ENCODE measurements around the gene POLDIP2.
"Not testable (repeated sequence)": the region's sequence is repeated elsewhere in the genome, so short reads cannot be mapped to it uniquely, and the experiment has no call there.

The POLDIP2 gene

DNA sequence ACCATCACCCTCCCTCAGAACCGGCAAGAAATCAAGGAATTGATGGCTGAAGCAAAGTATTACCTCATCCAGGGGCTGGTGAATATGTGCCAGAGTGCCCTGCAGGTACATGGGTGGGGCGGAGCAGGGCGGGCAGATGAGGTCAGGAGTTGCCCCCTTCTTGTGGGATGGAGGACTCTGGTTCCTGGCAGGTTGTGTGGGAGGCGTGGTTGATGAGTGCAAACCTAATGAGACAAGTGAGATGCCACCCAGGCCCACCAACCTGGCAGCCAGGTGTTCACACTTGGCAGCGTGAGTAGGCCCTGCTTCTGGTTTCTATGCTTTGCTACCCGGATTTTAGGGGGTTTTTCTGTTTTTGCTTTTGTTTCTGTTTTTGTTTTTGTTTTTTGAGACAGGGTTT is 17.0 kb downstream of the POLDIP2 start:
- DNase-seq (ENCODE audit: extremely low read depth, low read depth) = no peak
- no peak overlapping the region for H3K4me3 ChIP-seq (replicated peaks; ENCODE audit: low read depth, low read length)
- TF ChIP-seq, protein P1, sequence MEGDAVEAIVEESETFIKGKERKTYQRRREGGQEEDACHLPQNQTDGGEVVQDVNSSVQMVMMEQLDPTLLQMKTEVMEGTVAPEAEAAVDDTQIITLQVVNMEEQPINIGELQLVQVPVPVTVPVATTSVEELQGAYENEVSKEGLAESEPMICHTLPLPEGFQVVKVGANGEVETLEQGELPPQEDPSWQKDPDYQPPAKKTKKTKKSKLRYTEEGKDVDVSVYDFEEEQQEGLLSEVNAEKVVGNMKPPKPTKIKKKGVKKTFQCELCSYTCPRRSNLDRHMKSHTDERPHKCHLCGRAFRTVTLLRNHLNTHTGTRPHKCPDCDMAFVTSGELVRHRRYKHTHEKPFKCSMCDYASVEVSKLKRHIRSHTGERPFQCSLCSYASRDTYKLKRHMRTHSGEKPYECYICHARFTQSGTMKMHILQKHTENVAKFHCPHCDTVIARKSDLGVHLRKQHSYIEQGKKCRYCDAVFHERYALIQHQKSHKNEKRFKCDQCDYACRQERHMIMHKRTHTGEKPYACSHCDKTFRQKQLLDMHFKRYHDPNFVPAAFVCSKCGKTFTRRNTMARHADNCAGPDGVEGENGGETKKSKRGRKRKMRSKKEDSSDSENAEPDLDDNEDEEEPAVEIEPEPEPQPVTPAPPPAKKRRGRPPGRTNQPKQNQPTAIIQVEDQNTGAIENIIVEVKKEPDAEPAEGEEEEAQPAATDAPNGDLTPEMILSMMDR (IDR thresholded peaks at IDR 0.05; ENCODE audit: low read depth, low read length, missing control alignments) = no peak

DNA sequence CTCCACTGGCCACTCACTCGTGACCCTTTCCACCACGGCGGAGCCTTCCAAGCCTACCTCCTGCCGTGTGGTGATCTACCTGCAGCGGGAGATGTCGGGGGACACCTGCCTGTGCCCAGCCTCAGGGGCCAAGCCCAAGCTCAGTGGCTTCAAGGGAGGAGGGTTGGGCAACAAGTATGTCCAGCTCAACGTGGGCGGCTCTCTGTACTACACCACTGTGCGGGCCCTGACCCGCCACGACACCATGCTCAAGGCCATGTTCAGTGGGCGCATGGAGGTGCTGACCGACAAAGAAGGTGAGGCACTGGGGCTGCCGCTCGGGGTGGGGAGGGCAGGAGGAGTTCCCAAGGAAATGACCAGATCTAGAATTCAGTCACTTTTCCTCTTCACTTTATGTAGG is 17.9 kb downstream of the POLDIP2 start:
- no peak for DNase-seq (ENCODE audit: extremely low read depth, low read depth)
- H3K4me3 ChIP-seq (replicated peaks; ENCODE audit: low read depth, low read length) = no peak overlapping the region
- TF ChIP-seq, protein P1 (IDR thresholded peaks at IDR 0.05; ENCODE audit: low read depth, low read length, missing control alignments) = no peak

DNA sequence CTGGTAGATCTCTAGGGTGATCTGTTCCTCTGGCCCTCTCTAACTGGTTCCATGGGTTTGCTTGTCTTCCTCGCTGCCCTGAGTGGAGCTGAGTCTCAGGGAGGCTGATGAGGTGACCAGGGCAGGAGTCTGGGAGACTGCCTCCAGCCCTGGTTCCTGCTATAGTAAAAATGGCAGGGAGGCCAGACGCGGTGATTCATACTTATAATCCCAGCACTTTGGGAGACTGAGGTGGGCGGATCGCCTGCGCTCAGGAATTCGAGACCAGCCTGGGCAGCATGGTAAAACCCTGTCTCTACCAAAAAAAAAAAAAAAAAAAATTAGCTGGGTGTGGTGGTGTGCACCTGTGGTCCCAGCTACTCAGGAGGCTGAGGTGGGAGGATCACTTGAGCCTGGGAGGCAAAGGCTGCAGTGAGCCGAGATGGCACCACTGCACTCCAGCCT is 18.5 kb downstream of the POLDIP2 start:
- DNase-seq (ENCODE audit: extremely low read depth, low read depth); H3K4me3 ChIP-seq (replicated peaks; ENCODE audit: low read depth, low read length): not testable (repeated sequence)

DNA sequence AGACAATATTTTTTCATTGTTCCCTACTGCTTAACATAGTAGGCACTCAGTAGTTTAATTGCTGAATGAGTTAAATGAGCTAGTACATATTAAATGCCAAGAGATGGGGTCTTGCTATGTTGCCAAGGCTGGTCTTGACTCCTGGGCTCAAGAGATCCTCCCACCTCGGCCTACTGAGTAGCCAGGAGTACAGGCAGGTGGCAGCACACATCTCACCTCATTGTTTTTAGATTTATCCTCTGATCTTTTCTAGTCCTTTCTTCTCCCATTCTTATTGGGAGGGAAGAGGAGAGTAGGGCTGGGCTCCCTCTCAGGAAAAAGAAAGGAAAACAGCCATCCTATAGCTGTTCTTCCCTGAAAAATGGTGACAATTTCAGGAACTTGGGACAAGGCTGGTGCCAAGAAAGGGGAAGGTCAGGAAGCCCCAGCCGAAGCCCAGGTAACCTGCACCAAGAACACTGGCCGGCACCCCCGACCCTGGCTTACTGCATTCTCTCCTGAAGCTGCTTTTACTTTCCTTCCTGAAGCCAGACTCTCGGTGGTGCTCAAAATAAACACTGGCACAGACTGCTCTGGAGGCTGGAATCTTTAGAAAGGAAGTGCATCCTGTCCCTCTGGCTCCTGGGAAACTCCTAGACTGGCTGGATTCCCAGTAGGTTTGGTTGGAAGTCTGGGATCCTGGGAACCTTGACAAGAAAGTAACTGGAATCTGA is 19.1 kb downstream of the POLDIP2 start:
- TF ChIP-seq, protein P1 (IDR thresholded peaks at IDR 0.05; ENCODE audit: low read depth, low read length, missing control alignments) = no peak
- H3K4me3 ChIP-seq (replicated peaks; ENCODE audit: low read depth, low read length) = peak overlapping the region; percentile 4; the same call in 1 of the 2 replicates

DNA sequence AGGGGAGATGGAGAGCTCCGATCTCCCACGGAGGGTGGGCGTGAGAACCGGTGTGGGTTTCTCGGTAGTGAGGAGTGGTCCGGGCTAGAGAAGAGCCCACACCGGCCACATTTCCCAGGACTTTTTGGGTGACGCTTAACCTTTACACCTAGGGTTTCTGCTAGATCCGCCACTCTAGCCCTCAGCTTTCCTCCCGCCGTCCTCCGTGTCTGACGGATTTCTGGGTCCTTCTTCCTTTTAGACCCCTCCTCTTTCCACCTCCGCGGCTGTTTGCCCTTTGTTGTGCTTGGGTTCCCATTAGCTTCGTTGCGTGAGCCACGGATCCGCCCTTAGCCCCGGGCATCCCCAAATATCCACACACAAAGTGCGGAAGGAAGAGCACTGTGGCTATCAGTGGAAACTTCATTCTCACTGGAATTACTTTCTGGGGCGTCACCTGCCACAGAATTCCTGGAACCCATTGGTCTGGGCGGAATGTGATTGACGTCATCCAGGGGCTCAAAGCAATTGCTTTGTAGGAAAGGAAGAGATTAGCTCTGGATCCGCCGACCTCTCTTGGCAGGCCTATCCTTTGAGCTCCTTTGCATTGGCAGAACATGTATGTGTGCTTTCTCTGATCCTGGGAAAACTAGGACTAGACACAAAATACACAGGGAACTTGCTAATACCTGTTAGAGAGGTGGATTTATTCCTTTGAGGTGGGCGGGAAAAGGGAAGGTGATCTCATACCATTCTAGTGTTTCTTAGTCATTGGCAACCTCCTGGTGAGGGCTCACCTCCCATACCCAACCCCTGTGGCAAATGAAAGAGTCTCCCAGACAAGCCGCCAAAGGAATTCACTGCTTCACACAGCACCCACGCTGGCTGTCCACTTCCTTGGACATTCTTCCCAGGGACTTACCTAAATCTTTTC is 21.1 kb downstream of the POLDIP2 start:
- TF ChIP-seq, protein P1 (IDR thresholded peaks at IDR 0.05; ENCODE audit: low read depth, low read length, missing control alignments) = no peak
- peak overlapping the region; percentile 96 for H3K4me3 ChIP-seq (replicated peaks; ENCODE audit: low read depth, low read length)
- DNase-seq (ENCODE audit: extremely low read depth, low read depth) = peak; percentile 59

More for the DNA sequence above, 19.1 kb downstream of the POLDIP2 start:
- peak; percentile 67 for DNase-seq (ENCODE audit: extremely low read depth, low read depth)

DNA sequence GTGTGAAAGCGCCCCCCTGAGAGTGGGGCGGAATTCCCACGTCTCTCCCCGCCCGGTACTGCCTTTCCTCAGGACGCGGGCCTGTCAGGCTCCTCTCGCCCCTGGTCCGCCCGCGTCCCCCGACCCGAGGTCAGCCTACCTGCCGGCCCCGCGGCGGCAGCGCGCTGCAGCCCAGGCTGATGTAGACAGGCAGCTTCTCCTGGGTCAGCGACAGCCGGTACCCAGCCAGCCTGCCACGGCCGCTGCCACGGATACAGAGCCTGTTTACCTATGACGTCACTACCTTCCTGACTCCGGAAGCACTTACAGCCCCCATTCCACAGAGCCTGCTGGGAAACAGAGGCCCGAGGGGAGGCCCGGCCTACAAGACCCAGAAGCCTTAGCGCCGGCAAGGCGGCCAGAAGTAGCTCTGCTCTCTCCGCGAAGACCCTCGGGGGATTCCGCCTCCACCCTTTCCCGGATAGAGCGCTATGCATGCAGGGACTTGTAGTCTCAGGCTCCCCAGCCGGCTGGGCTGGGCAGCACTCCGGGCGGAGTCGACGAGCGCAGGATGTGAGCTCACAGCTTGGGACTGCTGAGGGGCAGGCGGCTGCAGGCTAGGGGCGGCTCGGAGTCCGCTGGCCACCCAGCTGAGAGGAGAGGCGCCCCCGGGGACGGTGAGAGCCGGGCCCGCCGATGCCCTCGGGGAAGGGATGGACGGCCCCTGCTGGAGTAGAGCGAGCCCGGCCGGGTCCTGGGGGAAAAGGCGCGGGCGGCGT is 21.9 kb downstream of the POLDIP2 start, which contains the start of the genes IFT20 and TNFAIP1:
IFT20 (minus strand) TSS at position 272 of the 758 bp plus-strand sequence. CDS start 3,487 bp downstream, outside the sequence.
TNFAIP1 (plus strand) TSS at position 561 of the 758 bp plus-strand sequence. CDS start 3,761 bp downstream, outside the sequence.
- DNase-seq (ENCODE audit: extremely low read depth, low read depth) = peak; percentile 98
- H3K4me3 ChIP-seq (replicated peaks; ENCODE audit: low read depth, low read length) = peak within 1 kb of the TSS; percentile 96
- TF ChIP-seq, protein P1 (IDR thresholded peaks at IDR 0.05; ENCODE audit: low read depth, low read length, missing control alignments) = no peak
